Right lobe of liver (tissue), 6 donors: ENCODE results near the gene USP4. TPM values are rescaled to one million over a fixed set of nuclear protein-coding genes. Genes with fewer than 3 reads are reported as not detected.
"Not testable (repeated sequence)": the region's sequence is repeated elsewhere in the genome, so short reads cannot be mapped to it uniquely, and the experiment has no call there.

ENCODE experiments used
- ATAC-seq, 4 donors: fragments of 200-7000 bp; cut with Tn5 transposase; one replicate each; pipeline ENCODE4 v1.9.1; 2020; ENCODE audit warnings: mild to moderate bottlenecking in 4 of 4, moderate library complexity in 4 of 4
- DNase-seq, 3 donors: peaks; one replicate each; pipeline ENCODE4 v3.0.0-alpha.2; 2020
- H3K27ac ChIP-seq, 3 donors: fragments of 200-600 bp; one replicate each; pipeline ENCODE4 v1.8.0; 2022
- H3K27me3 ChIP-seq, 2 donors: fragments of 200-600 bp; one replicate each; pipeline ENCODE4 v1.8.0; 2022
- H3K36me3 ChIP-seq, 4 donors: fragments of 200-600 bp; sonication (generic) in 1 of 4; one replicate each; pipeline versions ENCODE4 v1.5.1 to v1.8.0; 2017 to 2022; ENCODE audit warnings: control low read depth in 1 of 4
- H3K4me1 ChIP-seq, 4 donors: fragments of 200-600 bp; sonication (generic) in 1 of 4; one replicate each; pipeline versions ENCODE4 v1.5.1 to v1.8.0; 2017 to 2022; ENCODE audit warnings: control low read depth in 1 of 4
- H3K4me3 ChIP-seq, 3 donors: fragments of 200-600 bp; one replicate each; pipeline ENCODE4 v1.8.0; 2022
- H3K9me3 ChIP-seq, 4 donors: fragments of 200-600 bp; sonication (generic) in 1 of 4; one replicate each; pipeline versions ENCODE4 v1.5.1 to v1.8.0; 2017 to 2022; ENCODE audit warnings: control low read depth in 1 of 4
- CTCF ChIP-seq, 4 donors: fragments of 200-600 bp in 3 of 4; fragments of 450-650 bp in 1 of 4; IDR thresholded peaks; one replicate each; pipeline versions ENCODE4 v1.5.1 to v1.8.0; 2016 to 2022; ENCODE audit warnings: antibody characterized with exemption in 4 of 4, mild to moderate bottlenecking in 2 of 4
- POLR2A ChIP-seq: fragments of 450-650 bp; IDR thresholded peaks from one replicate; pipeline ENCODE4 v1.6.1; 2017; ENCODE audit warnings: antibody characterized with exemption, mild to moderate bottlenecking
- WGBS: methylation state at CpG from one replicate; pipeline ENCODE4 v1.1.6; 2018; ENCODE audit warnings: low coverage, low lambda C conversion rate; ENCODE audit not compliant: insufficient coverage; ENCODE audit errors: missing lambda C conversion rate; 5-methylcytosine and 5-hydroxymethylcytosine counted together
- intact Hi-C, 2 donors: fragments of 100-400 bp; cut with DNase I; formaldehyde crosslinking; loops; one replicate each; pipeline versions ENCODE4 v1.11.2 to v1.14.1; 2022
- total RNA-seq, 6 experiments: library from RNA; depleted of rRNA in 2 of 6; stranded (reverse); fragments of >200 nt in 2 of 6; fragmentation: NEBNext Ultra II Directional in 3 of 6; extraction: Animal tissue kit (Norgen Biotek cat#: 25700) in 3 of 6; gene quantifications; one replicate each; pipeline versions ENCODE4 v1.1.0 to v1.2.4, GENCODE V29; 2016 to 2023
- donor health status: DM: no; HTN: yes; CAD: no.
- donor health status: DM: no; HTN: no; CAD: no.
- donor health status: DM: no; HTN: no; CAD: no.
- donor health status: DM: no; HTN: yes; CAD: no.
- donor health status: DM: no; HTN: yes; CAD: no.

Gene USP4
- total RNA-seq, 6 experiments from 2014 or later: 10.0 to 26.3 (median 22.2) TPM

- WGBS: 6% methylated on average over 3 of the region's 3 CpGs
- Histone ChIP-seq H3K9me3 (no peaks in the 10 kb centered on the region), H3K4me3 (peak overlapping the region; percentile 87 to 92 (median 92)), H3K27ac (peak overlapping the region; percentile 62 to 85 (median 81)), H3K27me3 (no peaks in the 10 kb centered on the region), H3K36me3 (peaks cover 0 to 62% (median 28%) of the 10 kb centered on the region in 4 donors), H3K4me1 (peaks cover 0 to 14% (median 12%) of the 10 kb centered on the region in 4 donors)
- TF ChIP-seq CTCF (IDR thresholded peaks at IDR 0.05) (no peak), POLR2A (no peak)
- peak in 1 of 3 donors; percentile 32 for DNase-seq
- peak; percentile 4 to 45 (median 18) for ATAC-seq
- intact Hi-C loops: no loop called here
Observed at GRCh38 chr3:49358884-49359225, 19.0 kb upstream of the USP4 start.

- DNase-seq (peak; percentile 98), ATAC-seq (peak; percentile 91 to 97 (median 94))
- WGBS: 0% methylated on average over 9 of the region's 46 CpGs
- Histone ChIP-seq H3K4me1 (peaks cover 0 to 18% (median 12%) of the 10 kb centered on the region in 4 donors), H3K9me3 (no peaks in the 10 kb centered on the region), H3K4me3 (peak within 1 kb of the TSS; percentile 87 to 92 (median 92)), H3K27ac (peak within 1 kb of the TSS; percentile 62 to 85 (median 81)), H3K36me3 (peaks cover 0 to 58% (median 26%) of the 10 kb centered on the region in 4 donors), H3K27me3 (no peaks in the 10 kb centered on the region)
- intact Hi-C loops: no loop called here
- peak in 1 of 4 donors; percentile 3 for TF ChIP-seq CTCF (IDR thresholded peaks at IDR 0.05)
- TF ChIP-seq POLR2A: peak; percentile 99
Observed at GRCh38 chr3:49358217-49358883, 18.5 kb upstream of the USP4 start, which contains the start of gene GPX1. Gene GPX1 (minus strand): TSS chr3:49358353. CDS start chr3:49358278, 75 bp downstream.

GRCh38 chr3:49357443-49358216 is 17.8 kb upstream of the USP4 start:
- WGBS: 1% methylated on average over 30 of the region's 63 CpGs
- peak overlapping the region; percentile 62 to 85 (median 81) for H3K27ac ChIP-seq

GRCh38 chr3:49357095-49357442 is 17.2 kb upstream of the USP4 start:
- ATAC-seq, H3K27me3 ChIP-seq: not testable (repeated sequence)

More at GRCh38 chr3:49357443-49358216, 17.8 kb upstream of the USP4 start:
- ATAC-seq (peak; percentile 24 to 40 (median 32)), DNase-seq (peak; percentile 65 to 68 (median 66))
- H3K4me1 ChIP-seq: peaks cover 0 to 24% (median 12%) of the 10 kb centered on the region in 4 donors
- H3K9me3 ChIP-seq, H3K27me3 ChIP-seq, intact Hi-C loops: not testable (repeated sequence)
- peak overlapping the region; percentile 87 to 92 (median 92) for H3K4me3 ChIP-seq
- H3K36me3 ChIP-seq: peaks cover 0 to 51% (median 23%) of the 10 kb centered on the region in 4 donors

GRCh38 chr3:49352890-49353421 is 13.1 kb upstream of the USP4 start:
- Histone ChIP-seq H3K4me3 (no peak overlapping the region), H3K27me3 (no peaks in the 10 kb centered on the region), H3K36me3 (peaks cover 0 to 22% (median 3%) of the 10 kb centered on the region in 4 donors), H3K4me1 (peaks cover 5 to 59% (median 14%) of the 10 kb centered on the region in 4 donors), H3K9me3 (no peaks in the 10 kb centered on the region), H3K27ac (peak overlapping the region; percentile 29 to 82 (median 75))
- ATAC-seq (no peak), DNase-seq (no peak)
- TF ChIP-seq CTCF (IDR thresholded peaks at IDR 0.05) (no peak), POLR2A (no peak)
- 88% methylated on average over 3 of the region's 5 CpGs for WGBS
- intact Hi-C loops: no loop called here

More at GRCh38 chr3:49357095-49357442, 17.2 kb upstream of the USP4 start:
- intact Hi-C loops, H3K9me3 ChIP-seq, DNase-seq: not testable (repeated sequence)
- Histone ChIP-seq H3K27ac (peak overlapping the region; percentile 62 to 85 (median 81)), H3K4me1 (peaks cover 1 to 30% (median 13%) of the 10 kb centered on the region in 4 donors), H3K36me3 (peaks cover 0 to 46% (median 19%) of the 10 kb centered on the region in 4 donors), H3K4me3 (peak overlapping the region; percentile 87 to 92 (median 92))
- WGBS: 32% methylated on average over 4 of the region's 10 CpGs
